ENCODE measurements around the gene ATP5F1B. TPM values are rescaled to one million over a fixed set of nuclear protein-coding genes. Genes with fewer than 3 reads are reported as not detected.

The ATP5F1B gene
- total and polyA plus RNA-seq, 9 of the 15 experiments (the other 6 are each of a cell fraction or from before 2014, with no cell fraction given) = 908 to 3,125 (median 1,482) TPM

DNA sequence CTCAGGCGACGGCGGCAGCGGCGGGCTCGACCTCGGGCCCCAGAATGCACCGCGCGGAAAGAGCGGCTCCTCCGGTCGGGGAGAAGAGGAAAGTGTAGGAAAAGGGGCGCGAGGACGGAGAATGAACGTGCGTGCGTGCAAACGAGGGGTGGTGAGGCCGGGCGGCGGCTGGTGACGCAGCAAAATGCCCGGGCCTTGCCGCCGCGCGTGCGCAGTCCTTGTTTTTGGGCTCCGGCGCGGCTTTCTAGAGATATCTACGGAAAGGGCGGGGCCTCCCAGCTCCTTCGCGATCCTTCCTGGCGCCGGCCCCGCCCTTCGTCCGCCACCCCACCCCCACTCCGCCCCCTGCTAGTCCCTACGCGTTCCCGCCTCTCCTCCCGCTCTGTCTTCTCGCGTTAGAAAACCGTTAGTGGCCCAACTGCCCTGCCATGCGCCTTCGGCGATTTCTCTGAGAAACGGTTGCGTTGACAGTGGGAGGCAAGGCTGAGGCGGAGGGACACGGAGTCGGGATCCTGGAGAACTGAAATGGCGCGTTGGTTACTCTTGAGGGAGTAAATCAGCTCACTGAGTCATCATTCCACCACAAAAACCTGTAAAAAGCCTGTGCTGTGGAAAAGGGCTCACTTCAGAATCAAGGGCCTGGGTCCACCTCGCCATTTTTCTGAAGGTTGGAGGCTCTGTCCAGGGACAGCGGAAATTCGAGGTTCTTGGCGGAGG lies 42.5 kb upstream of the ATP5F1B start, which contains the start of gene PTGES3 (continued):
- TF ChIP-seq ETV5 (CRISPR knock-in tag; IDR thresholded peaks at IDR 0.05; ENCODE audit: low read depth) (no peak; the same call in 1 of the 2 replicates), CGGBP1 (CRISPR knock-in tag; IDR thresholded peaks at IDR 0.05) (peak; percentile 91), PRMT5 (CRISPR knock-in tag; IDR thresholded peaks at IDR 0.05) (no peak), ZNF436 (CRISPR knock-in tag; IDR thresholded peaks at IDR 0.05) (no peak), CAMTA2 (CRISPR knock-in tag; conservative IDR thresholded peaks at IDR 0.05) (no peak), ZNF717 (CRISPR knock-in tag; IDR thresholded peaks at IDR 0.05) (0 out of 2 replicates have a peak, but pooled peaks have one; percentile 50), NUFIP1 (IDR thresholded peaks at IDR 0.05; ENCODE audit: partially characterized antibody) (no peak), ZNF140 (CRISPR knock-in tag; IDR thresholded peaks at IDR 0.05) (no peak), GATA2 (CRISPR knock-in tag; IDR thresholded peaks at IDR 0.05) (no peak), NR2F6 (CRISPR knock-in tag; IDR thresholded peaks at IDR 0.05) (no peak), HNRNPLL (IDR thresholded peaks at IDR 0.05; ENCODE audit: low read depth, low read length, poor library complexity, severe bottlenecking) (peak; percentile 86), ZNF586 (CRISPR knock-in tag; conservative IDR thresholded peaks at IDR 0.05) (no peak), YY1 (IDR thresholded peaks at IDR 0.05; ENCODE audit: borderline replicate concordance in 1 of 3, control insufficient read depth in 1 of 3, extremely low read depth in 1 of 3, insufficient read depth in 3 of 3, insufficient read length in 1 of 3, insufficient replicate concordance in 2 of 3, low read depth in 1 of 3, low read length in 2 of 3) (peak in 2 of 3 experiments; percentile 61 to 84), MCM7 (IDR thresholded peaks at IDR 0.05) (no peak), RBM34 (IDR thresholded peaks at IDR 0.05; ENCODE audit: borderline replicate concordance, insufficient read depth, low read length) (no peak), PYGO2 (tag; IDR thresholded peaks at IDR 0.05) (no peak), ZNF584 (CRISPR knock-in tag; IDR thresholded peaks at IDR 0.05; ENCODE audit: low read depth) (no peak), STAT6 (CRISPR knock-in tag; IDR thresholded peaks at IDR 0.05) (no peak), DPF2 (IDR thresholded peaks at IDR 0.05) (no peak; the same call in 1 of the 2 replicates), ZNF324 (CRISPR knock-in tag; IDR thresholded peaks at IDR 0.05) (no peak)
- TF ChIP-seq, protein P1, sequence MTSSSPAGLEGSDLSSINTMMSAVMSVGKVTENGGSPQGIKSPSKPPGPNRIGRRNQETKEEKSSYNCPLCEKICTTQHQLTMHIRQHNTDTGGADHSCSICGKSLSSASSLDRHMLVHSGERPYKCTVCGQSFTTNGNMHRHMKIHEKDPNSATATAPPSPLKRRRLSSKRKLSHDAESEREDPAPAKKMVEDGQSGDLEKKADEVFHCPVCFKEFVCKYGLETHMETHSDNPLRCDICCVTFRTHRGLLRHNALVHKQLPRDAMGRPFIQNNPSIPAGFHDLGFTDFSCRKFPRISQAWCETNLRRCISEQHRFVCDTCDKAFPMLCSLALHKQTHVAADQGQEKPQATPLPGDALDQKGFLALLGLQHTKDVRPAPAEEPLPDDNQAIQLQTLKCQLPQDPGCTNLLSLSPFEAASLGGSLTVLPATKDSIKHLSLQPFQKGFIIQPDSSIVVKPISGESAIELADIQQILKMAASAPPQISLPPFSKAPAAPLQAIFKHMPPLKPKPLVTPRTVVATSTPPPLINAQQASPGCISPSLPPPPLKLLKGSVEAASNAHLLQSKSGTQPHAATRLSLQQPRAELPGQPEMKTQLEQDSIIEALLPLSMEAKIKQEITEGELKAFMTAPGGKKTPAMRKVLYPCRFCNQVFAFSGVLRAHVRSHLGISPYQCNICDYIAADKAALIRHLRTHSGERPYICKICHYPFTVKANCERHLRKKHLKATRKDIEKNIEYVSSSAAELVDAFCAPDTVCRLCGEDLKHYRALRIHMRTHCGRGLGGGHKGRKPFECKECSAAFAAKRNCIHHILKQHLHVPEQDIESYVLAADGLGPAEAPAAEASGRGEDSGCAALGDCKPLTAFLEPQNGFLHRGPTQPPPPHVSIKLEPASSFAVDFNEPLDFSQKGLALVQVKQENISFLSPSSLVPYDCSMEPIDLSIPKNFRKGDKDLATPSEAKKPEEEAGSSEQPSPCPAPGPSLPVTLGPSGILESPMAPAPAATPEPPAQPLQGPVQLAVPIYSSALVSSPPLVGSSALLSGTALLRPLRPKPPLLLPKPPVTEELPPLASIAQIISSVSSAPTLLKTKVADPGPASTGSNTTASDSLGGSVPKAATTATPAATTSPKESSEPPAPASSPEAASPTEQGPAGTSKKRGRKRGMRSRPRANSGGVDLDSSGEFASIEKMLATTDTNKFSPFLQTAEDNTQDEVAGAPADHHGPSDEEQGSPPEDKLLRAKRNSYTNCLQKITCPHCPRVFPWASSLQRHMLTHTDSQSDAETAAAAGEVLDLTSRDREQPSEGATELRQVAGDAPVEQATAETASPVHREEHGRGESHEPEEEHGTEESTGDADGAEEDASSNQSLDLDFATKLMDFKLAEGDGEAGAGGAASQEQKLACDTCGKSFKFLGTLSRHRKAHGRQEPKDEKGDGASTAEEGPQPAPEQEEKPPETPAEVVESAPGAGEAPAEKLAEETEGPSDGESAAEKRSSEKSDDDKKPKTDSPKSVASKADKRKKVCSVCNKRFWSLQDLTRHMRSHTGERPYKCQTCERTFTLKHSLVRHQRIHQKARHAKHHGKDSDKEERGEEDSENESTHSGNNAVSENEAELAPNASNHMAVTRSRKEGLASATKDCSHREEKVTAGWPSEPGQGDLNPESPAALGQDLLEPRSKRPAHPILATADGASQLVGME (CRISPR knock-in tag; IDR thresholded peaks at IDR 0.05) = no peak
